ENCODE data around the gene NCAPH2.

The NCAPH2 gene

GRCh38 chr22:50544746-50545253 is 36.8 kb downstream of the NCAPH2 start:
- Mint-ChIP-seq H3K4me1 (peaks cover 24 to 63% of the 10 kb centered on the region in 2 donors), H3K27me3 (no peaks in the 10 kb centered on the region), H3K9me3 (peaks cover 0 to 4% of the 10 kb centered on the region in 2 donors), H3K4me3 (peak overlapping the region in 1 of 2 donors; percentile 75), H3K36me3 (peaks cover 0 to 4% of the 10 kb centered on the region in 2 donors), H3K27ac (peak overlapping the region; percentile 91)
- no peak for ATAC-seq (replicated peaks)
- DNase-seq = no peak

DNA sequence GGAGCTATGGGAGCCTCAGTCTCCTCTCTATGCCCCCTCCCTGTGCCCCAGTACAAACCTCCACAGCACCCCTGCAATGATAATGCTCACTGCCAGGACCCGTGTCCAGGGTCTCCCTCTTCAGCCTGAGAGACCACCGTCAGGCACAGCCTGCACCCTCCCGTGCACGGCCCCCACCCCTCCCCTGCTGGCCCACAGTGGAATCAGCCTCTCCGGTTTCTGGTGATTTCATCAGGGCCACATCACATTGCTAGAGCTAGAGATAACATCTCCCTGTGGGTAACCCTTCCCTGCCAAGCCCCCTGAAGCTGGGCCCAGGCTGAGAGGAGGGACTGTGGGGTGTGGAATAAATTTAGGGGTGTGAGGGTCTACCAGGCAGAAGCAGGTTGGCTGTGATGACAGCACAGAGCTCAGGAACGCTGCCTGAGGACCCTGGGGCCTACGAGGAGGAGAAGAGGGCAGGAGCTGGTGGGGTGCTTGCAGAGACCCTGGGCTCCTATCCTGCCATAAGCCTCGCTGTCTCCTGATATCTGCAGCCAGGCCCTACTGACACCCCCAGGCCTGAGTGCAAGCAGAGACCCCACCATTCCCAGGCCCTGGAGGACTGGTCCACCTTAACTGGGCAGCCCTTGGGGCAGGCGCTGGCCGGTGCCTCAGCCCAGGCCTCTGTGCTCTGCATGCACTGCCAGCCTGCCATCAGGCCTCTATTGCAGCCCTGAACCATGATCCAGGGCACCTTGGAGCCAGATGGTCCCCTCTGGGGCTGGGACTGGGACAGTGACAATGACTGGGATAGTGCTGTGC is 37.7 kb downstream of the NCAPH2 start, which contains the start of gene KLHDC7B:
TSS of gene KLHDC7B (plus strand) at position 378 of the 804 bp plus-strand sequence. CDS start at position 723, 345 bp downstream.
- peaks cover 0 to 4% of the 10 kb centered on the region in 2 donors for H3K9me3 Mint-ChIP-seq
- H3K36me3 Mint-ChIP-seq = peaks cover 0 to 4% of the 10 kb centered on the region in 2 donors
- H3K4me3 Mint-ChIP-seq = no peak within 1 kb of the TSS
- no peaks in the 10 kb centered on the region for H3K27me3 Mint-ChIP-seq
- H3K4me1 Mint-ChIP-seq = peaks cover 19 to 63% of the 10 kb centered on the region in 2 donors
- DNase-seq (no peak), ATAC-seq (replicated peaks) (no peak)
- H3K27ac Mint-ChIP-seq = peak within 1 kb of the TSS; percentile 91

DNA sequence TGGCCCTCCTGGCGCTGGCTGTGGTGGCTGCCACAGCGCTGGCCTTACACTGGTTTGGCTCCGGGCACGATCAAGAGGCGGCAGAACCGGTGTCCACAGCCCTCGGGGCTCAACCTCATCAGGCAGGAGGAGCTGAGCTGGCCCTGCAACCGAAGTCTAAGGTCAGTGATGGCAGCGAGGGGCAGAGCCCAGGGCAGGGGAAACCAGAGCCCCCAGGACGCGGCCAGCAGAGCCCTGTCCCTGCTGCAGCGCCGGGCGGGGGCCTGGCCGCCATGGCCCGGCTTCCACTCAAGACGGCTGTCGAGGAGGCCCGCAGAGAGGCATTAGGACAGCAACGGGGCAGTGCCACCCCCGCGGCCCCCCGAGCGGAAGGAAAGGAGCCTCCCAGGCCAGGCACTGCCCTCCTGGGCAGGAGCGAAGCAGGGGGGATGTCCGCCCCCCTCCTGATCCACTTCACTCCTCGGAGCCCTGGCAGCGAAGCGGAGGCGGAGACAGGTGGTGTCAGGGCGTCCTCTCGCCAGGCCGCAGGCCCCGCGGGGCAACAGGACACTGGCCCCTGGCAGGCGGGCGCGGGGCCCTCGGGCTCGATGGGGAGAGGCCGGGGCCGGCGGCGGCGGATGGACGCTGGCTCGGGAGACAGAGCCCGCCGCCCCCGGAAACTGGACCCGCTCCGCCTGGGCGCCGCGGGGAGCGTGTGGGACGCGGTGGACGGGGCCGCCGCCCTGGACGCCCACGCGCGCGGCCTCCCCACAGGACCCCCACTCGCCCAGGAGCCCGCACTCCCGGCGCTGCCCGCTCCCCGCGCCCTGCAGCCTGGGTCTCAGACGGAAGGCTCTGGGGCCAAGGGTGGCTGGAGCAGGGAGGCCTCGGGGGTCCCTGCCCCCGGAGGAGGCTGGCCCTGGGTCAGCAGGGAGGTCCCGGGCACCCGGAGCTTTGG is 38.6 kb downstream of the NCAPH2 start:
- Mint-ChIP-seq H3K4me3 (no peak overlapping the region), H3K36me3 (peaks cover 0 to 4% of the 10 kb centered on the region in 2 donors), H3K4me1 (peaks cover 15 to 55% of the 10 kb centered on the region in 2 donors), H3K27me3 (no peaks in the 10 kb centered on the region), H3K27ac (no peak overlapping the region), H3K9me3 (peaks cover 0 to 4% of the 10 kb centered on the region in 2 donors)
- DNase-seq (no peak), ATAC-seq (replicated peaks) (no peak)

DNA sequence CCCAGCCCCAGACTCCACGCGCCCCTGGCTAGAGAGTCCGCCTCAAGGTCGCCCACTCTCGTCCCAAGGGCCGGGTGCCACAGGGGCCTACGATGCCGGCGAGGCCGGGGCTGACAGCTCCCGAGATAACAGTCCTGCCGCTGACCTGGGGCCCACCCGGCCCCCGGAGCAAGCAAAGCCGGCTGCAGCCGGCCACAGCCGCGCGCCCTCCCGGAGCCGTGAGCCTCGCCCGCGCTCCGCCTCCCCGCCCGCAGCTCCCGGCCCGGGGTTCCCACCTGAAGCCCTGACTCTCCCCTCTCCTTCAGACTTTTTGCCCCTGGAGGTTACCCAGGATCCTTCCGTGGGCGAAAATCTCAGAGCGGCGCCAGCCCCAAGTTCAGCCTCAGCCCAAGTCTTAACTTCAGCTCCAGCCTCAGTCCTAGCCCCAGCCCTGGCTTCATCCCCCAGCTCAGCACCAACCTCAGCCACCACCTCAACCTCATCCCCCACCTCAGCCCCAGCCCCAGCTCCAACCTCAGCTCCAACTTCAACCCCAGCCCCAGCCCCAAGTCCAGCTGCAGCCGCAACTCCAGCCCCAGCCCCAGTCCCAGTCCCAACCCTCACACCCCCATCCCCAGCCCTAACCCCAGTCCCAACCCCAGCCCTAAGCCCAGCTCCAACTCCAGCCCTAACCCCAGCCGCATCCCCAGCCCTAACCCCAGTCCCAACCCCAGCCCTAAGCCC is 39.4 kb downstream of the NCAPH2 start:
- peak overlapping the region in 1 of 2 donors; percentile 75 for H3K4me3 Mint-ChIP-seq
- peaks cover 0 to 2% of the 10 kb centered on the region in 2 donors for H3K9me3 Mint-ChIP-seq
- peaks cover 0 to 3% of the 10 kb centered on the region in 2 donors for H3K36me3 Mint-ChIP-seq
- H3K27me3 Mint-ChIP-seq = no peaks in the 10 kb centered on the region
- peaks cover 12 to 47% of the 10 kb centered on the region in 2 donors for H3K4me1 Mint-ChIP-seq
- ATAC-seq (replicated peaks) = no peak
- no peak overlapping the region for H3K27ac Mint-ChIP-seq
- no peak for DNase-seq

DNA sequence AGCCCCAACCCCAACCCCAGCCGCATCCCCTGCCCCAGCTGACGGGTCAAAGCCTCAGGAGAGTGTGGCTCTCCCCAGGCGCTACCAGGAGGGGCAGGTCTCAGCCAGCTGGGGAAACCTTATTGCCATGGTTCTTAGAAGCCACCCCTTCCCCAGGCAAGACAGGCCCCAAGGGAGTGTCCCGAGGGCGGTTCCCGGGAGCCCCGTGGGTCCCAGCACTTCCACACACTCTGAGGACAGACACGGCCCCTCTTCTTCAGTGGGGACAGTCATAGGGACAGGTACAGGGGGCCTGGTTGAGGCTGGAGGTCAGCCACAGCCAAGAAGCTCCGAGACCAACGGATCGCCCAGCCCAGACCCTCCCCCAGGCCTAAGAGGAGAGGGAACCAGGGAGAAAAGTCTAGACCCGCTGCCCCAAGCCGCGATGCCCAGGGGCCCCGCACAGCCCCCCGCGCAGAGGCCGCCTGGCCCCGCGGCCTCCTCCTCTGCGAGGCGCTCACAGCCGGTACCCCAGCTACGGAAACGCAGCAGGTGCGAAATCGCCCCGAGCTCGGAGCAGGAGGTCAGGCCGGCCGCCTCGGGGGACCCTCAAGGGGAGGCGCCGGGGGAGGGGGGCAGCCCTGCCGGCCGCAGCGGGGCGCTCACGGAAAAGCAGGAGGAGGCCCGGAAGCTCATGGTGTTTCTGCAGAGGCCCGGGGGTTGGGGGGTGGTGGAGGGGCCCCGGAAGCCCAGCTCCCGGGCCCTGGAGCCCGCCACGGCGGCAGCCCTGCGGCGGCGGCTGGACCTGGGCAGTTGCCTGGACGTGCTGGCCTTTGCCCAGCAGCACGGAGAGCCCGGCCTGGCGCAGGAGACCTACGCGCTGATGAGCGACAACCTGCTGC is 40.3 kb downstream of the NCAPH2 start:
- H3K27me3 Mint-ChIP-seq = no peaks in the 10 kb centered on the region
- peak; percentile 30 for DNase-seq

DNA sequence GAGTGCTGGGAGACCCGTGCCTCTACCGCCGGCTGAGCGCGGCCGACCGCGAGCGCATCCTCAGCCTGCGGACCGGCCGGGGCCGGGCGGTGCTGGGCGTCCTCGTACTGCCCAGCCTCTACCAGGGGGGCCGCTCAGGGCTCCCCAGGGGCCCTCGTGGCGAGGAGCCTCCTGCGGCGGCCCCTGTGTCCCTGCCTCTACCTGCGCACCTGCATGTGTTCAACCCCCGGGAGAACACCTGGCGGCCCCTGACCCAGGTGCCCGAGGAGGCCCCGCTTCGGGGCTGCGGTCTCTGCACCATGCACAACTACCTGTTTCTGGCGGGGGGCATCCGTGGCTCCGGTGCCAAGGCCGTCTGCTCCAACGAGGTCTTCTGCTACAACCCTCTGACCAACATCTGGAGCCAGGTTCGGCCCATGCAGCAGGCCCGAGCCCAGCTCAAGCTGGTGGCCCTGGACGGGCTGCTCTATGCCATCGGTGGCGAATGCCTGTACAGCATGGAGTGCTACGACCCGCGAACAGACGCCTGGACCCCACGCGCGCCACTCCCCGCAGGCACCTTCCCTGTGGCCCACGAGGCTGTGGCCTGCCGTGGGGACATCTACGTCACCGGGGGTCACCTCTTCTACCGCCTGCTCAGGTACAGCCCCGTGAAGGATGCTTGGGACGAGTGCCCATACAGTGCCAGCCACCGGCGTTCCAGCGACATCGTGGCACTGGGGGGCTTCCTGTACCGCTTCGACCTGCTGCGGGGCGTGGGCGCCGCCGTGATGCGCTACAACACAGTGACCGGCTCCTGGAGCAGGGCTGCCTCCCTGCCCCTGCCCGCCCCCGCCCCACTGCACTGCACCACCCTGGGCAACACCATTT is 41.1 kb downstream of the NCAPH2 start:
- H3K4me1 Mint-ChIP-seq = peaks cover 9 to 39% of the 10 kb centered on the region in 2 donors
- peak overlapping the region; percentile 66 to 77 for H3K4me3 Mint-ChIP-seq
- H3K9me3 Mint-ChIP-seq = no peaks in the 10 kb centered on the region
- no peaks in the 10 kb centered on the region for H3K27me3 Mint-ChIP-seq
- peak overlapping the region; percentile 84 for H3K27ac Mint-ChIP-seq
- DNase-seq (no peak), ATAC-seq (replicated peaks) (peak; percentile 31 to 33)
- no peaks in the 10 kb centered on the region for H3K36me3 Mint-ChIP-seq

More for the DNA sequence above, 40.3 kb downstream of the NCAPH2 start:
- Mint-ChIP-seq H3K9me3 (no peaks in the 10 kb centered on the region), H3K4me1 (peaks cover 9 to 44% of the 10 kb centered on the region in 2 donors), H3K4me3 (peak overlapping the region; percentile 17 to 77), H3K27ac (peak overlapping the region; percentile 51), H3K36me3 (no peaks in the 10 kb centered on the region)
- ATAC-seq (replicated peaks) = peak; percentile 30 to 50

GRCh38 chr22:50550395-50550794 is 42.4 kb downstream of the NCAPH2 start:
- no peak for ATAC-seq (replicated peaks)
- Mint-ChIP-seq H3K27ac (peak overlapping the region; percentile 80), H3K4me1 (peaks cover 6 to 28% of the 10 kb centered on the region in 2 donors), H3K36me3 (no peaks in the 10 kb centered on the region), H3K27me3 (no peaks in the 10 kb centered on the region), H3K9me3 (no peaks in the 10 kb centered on the region), H3K4me3 (peak overlapping the region in 1 of 2 donors; percentile 6)
- DNase-seq = no peak

DNA sequence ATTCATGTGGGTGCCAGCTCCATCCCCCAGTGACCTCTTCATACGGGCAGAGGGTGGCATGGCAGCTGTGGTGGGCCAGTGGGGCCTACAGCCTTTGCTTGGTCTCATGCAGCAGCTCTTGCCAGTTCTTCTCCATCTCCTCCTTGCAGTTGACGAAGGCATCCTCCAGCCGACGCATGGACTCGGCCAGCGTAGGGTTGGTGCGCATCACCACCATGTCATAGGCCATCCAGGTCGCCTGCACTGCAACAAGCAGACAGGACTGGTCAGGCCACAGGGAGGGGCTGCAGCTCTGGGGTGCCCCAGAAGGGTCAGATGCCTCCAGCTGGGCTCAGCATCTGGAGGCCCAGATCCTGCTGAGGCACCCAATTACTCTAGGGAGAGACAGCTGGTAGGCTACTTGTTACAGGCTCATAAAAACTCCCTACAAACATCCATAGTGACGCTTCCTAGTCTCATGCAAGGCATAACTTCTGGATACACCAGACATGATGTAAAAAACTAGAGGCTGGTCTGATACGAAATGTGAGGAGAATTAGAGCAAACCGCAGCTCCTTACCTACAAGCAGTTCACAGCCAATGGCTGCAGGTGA is 43.2 kb downstream of the NCAPH2 start:
- Mint-ChIP-seq H3K36me3 (no peaks in the 10 kb centered on the region), H3K4me1 (peaks cover 5 to 28% of the 10 kb centered on the region in 2 donors), H3K4me3 (no peak overlapping the region), H3K9me3 (no peaks in the 10 kb centered on the region), H3K27me3 (no peaks in the 10 kb centered on the region), H3K27ac (no peak overlapping the region)
- DNase-seq (no peak), ATAC-seq (replicated peaks) (no peak)

DNA sequence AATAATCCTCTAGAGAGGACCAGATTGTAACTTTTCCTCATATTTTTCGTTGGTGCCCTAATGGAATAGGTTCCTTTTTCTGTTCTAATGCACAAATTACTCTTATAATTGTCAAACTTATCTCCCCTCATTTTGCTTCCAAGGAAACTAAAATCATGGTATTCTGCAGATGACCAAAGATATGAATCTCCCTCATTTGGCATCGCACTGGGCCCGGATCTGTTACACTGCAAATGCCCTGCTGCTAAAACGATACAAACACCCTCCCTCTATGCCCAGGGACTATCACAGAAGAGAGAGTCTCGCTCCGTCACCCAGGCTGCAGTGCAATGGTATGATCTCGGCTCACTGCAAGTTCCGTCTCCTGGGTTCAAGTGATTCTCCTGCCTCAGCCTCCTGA is 45.3 kb downstream of the NCAPH2 start:
- no peak for DNase-seq
- H3K9me3 Mint-ChIP-seq = no peaks in the 10 kb centered on the region
- no peak overlapping the region for H3K4me3 Mint-ChIP-seq
- H3K36me3 Mint-ChIP-seq = no peaks in the 10 kb centered on the region
- ATAC-seq (replicated peaks) = no peak
- H3K4me1 Mint-ChIP-seq = peaks cover 2 to 16% of the 10 kb centered on the region in 2 donors
- H3K27ac Mint-ChIP-seq = no peak overlapping the region
- H3K27me3 Mint-ChIP-seq = no peaks in the 10 kb centered on the region

GRCh38 chr22:50556703-50557102 is 48.7 kb downstream of the NCAPH2 start:
- no peak overlapping the region for H3K4me3 Mint-ChIP-seq
- H3K36me3 Mint-ChIP-seq = no peaks in the 10 kb centered on the region
- ATAC-seq (replicated peaks) = no peak

GRCh38 chr22:50560034-50560433 is 52.0 kb downstream of the NCAPH2 start:
- no peaks in the 10 kb centered on the region for H3K27me3 Mint-ChIP-seq
- no peaks in the 10 kb centered on the region for H3K36me3 Mint-ChIP-seq
- peaks cover 13 to 15% of the 10 kb centered on the region in 2 donors for H3K4me1 Mint-ChIP-seq
- ATAC-seq (replicated peaks) (no peak), DNase-seq (no peak)
- H3K4me3 Mint-ChIP-seq = no peak overlapping the region
- no peaks in the 10 kb centered on the region for H3K9me3 Mint-ChIP-seq
- H3K27ac Mint-ChIP-seq = no peak overlapping the region

More at GRCh38 chr22:50556703-50557102, 48.7 kb downstream of the NCAPH2 start:
- no peaks in the 10 kb centered on the region for H3K27me3 Mint-ChIP-seq
- H3K9me3 Mint-ChIP-seq = no peaks in the 10 kb centered on the region
- peaks cover 0 to 5% of the 10 kb centered on the region in 2 donors for H3K4me1 Mint-ChIP-seq
- DNase-seq = no peak
- H3K27ac Mint-ChIP-seq = no peak overlapping the region

Measured in stimulated activated naive B cell treated with anti-CD40 and anti-IgM and Interleukin-4, amounts not matched to agents 10 μg/mL and 1 μg/mL and 100 μg/mL, for 72 hours (primary cell).